GM19372 (cell line): ENCODE results near the gene OGG1.

Source experiments
- ATAC-seq: cut with Tn5 transposase; IDR thresholded peaks from one replicate; pipeline ENCODE4 v1.9.1; 2021; ENCODE audit warnings: mild to moderate bottlenecking, low read depth, moderate library complexity; ENCODE audit not compliant: unreplicated experiment

OGG1 gene

DNA sequence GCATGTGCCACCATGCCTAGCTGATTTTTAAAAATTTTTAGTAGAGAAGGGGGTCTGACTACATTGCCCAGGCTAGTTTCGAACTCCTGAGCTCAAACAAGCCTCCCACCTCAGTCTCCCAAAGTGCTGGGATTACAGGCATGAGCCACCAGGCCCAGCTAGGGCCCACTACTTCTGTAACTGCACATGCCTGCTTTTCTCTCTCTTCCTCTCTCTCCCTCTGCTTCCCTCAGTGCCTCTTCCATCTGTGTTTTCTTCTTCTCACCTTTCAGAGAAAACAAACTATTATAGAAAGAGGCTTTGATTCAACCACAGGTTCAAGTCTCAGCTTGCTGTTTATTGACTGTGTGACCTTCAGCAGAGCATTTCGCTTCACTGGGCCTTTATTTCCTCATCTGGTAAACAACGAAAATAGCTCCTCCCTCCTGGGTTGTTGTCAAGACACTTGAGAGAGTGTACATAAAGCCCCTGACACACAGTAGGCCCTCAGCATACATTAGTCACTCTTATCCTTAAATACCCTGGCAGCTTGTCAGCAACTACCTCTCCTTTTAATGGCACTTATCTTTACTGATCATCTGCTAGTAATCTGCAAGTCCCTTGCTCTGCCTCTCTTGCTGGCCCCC is 32.3 kb downstream of the OGG1 start:
- no peak for ATAC-seq

GRCh38 chr3:9782770-9783169 is 33.0 kb downstream of the OGG1 start:
- ATAC-seq = no peak

GRCh38 chr3:9783954-9784353 is 34.2 kb downstream of the OGG1 start:
- no peak for ATAC-seq

DNA sequence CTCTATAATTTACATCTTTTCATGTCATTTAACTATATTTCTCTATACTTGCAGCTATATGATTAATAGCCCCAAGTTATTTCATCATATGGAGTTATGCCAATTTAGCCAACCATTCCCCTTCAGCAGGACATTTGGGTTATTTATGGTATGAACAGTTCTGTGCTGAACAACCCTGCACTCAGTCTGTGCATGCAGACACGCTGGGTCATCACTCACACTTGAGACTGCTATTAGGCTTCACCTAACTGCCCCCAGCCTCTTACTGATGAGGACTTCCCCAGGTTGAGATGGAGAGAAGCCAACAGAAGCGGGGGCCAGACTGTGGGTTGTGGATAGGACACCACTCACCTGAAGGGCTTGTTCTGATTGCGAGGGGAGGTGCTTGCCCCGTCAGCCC is 35.2 kb downstream of the OGG1 start:
- ATAC-seq = no peak

GRCh38 chr3:9785602-9786001 is 35.9 kb downstream of the OGG1 start:
- ATAC-seq = no peak

GRCh38 chr3:9786209-9786739 is 36.5 kb downstream of the OGG1 start:
- no peak for ATAC-seq

GRCh38 chr3:9786825-9787669 is 37.3 kb downstream of the OGG1 start:
- ATAC-seq = no peak

GRCh38 chr3:9787714-9788113 is 38.0 kb downstream of the OGG1 start:
- no peak for ATAC-seq

- ATAC-seq = no peak
Measured at GRCh38 chr3:9791127-9791526, 41.4 kb downstream of the OGG1 start.

DNA sequence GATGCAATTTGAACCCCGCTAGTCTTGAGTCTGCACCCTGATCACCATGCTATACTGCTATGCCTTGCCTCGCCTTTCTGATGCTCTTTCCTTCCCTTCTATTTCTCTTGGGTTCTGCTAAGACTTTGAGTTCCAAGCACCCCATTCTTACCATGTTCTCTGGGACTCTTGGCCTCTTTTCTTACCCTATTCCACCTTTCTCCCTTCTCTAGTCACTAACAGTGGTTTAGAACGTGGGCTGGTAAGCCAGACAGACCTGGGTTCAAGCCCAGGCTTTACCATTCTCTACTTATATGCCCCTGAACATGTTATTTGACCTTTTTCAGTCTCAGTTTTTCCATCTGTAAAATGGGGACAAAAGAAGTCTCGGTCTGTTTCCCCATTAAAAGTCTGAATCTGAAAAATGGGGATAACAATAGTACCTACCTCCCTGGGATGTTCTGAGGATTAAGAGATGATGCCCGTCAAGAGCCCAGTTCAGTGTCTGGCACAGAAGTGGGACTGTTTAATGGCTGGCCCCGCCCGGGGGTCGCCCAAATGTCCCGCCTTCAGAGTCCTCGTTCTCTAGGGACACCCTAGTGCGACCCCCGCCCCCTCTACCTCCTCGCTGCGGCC is 42.1 kb downstream of the OGG1 start:
- ATAC-seq = no peak

DNA sequence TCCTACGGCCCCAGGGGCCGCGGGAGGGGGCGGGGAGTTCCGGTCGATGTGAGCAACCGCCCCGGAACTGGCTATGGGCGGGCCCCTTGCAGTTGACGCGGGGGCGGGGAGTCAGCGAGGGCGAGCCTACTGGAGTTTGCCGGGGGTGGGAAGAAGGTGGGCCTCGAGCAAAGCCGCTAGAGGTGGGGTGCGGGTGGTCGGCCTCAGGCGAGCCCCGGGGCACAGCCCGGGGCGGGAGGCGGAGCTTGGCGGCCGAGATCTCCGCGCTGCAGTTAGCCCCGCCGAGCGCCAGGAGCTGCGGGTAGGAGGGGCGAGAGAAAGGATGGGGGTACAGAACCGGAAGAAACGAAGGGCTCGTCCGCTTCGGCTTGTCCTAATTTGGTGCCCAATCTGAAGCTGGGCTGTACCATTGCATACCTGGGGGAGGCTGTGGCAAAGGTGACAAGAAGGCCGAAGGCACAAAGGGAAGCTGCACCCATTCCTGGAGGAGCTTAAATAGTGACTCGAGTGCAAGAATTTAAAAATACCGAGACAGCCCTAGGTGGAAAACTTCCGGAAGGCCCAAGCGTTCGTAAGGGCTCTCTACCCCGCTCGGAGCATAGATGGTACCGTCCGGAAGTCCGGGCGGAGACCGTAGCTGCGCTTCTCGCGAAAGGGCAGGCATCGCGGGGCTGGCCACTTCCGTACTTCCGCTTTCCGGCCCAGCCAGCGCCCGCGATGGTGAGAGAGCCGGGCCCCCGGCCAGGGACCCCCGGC is 42.8 kb downstream of the OGG1 start, which contains the start of the genes ARPC4 and TADA3:
ARPC4 (plus strand) TSS at position 678 of the 756 bp plus-strand sequence; CDS start at position 718, 40 bp downstream.
TADA3 (minus strand) TSS at position 69 of the 756 bp plus-strand sequence. CDS start 1,007 bp downstream, outside the sequence.
- ATAC-seq = peak; percentile 80

GRCh38 chr3:9793161-9793781 is 43.5 kb downstream of the OGG1 start:
- no peak for ATAC-seq

DNA sequence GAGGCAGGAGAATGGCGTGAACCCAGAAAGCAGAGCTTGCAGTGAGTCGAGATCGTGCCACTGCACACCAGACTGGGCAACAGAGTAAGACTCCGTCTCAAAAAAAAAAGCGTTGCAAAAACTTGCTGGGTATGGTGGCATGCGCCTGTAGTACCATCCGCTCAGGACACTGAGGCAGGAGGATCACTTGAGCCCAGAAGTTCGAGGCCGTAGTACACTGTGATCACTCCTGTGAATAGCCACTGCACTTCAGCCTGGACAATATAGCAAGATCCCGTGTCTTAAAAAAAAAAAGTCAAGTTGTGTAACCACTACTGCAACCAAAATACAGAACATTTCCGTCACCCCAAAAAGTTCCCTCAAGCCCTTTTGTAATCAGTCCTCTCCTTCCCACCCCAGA is 44.6 kb downstream of the OGG1 start:
- no peak for ATAC-seq

DNA sequence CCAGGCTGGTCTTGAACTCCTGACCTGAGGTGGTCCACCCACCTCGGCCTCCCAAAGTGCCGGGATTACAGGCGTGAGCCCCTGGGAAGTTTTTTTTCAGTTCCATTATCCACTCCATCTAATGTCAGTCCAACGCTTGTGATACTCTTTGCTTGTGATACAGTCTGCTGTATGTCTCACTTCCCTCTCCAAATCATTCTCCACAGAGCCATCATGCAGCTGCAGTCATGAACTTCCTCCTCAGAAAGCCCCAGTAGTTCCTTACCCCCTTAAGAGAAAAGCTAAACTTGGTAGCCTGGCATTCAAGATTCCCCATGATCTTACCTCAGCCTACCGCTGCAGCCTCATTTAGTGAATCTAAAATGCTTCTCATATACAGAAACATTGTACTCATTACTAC is 45.5 kb downstream of the OGG1 start:
- ATAC-seq = no peak

DNA sequence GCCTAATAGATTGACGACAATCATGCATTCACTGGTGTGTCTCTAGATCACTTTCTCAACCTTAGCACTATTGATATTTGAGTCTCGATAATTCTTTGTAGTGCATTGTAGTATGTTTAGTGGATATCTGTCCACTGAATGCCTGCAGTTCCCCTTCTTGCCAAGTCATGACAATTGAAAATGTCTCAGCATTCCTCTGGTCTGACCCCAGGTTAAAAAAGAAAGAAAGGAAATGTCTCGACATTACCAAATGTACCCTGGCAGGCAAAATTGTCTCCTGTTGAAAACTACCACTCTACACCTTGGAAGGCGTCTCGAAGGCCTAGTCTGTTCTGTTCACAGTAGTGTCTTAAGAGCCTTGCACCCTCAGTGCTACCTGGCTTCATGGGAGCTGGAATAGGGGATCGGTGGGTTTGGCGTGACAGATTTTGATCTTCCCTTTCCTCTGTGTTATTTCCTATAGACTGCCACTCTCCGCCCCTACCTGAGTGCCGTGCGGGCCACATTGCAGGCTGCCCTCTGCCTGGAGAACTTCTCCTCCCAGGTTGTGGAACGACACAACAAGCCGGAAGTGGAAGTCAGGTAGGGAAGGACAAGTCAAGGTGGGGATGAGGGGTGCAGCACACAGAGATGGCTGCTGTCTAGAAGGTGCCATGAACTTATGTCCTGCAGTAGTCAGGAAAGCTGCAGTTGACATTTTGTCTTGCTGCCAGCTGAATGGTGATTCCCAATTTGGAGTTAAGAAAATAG is 47.6 kb downstream of the OGG1 start:
- ATAC-seq = no peak

- ATAC-seq = no peak
Measured at GRCh38 chr3:9800529-9800928, 50.8 kb downstream of the OGG1 start.

DNA sequence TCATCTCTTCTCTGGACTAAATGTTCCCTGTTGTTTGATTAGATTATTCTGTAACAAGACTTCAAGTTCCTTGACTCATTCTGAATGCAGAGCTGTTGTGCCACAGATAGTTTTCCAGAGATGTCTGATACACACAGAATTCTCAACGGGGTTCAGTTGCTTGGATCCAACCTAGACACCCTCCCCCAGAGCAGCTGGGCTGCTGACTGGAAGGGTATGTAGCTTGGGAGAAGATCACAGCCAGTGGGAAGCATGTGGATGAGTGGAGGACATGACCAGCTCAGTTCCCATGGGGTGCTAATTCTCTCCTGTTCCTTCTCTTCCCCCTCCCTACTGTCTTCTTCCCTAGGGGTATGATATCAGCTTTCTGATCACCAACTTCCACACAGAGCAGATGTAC is 53.7 kb downstream of the OGG1 start:
- ATAC-seq = no peak

DNA sequence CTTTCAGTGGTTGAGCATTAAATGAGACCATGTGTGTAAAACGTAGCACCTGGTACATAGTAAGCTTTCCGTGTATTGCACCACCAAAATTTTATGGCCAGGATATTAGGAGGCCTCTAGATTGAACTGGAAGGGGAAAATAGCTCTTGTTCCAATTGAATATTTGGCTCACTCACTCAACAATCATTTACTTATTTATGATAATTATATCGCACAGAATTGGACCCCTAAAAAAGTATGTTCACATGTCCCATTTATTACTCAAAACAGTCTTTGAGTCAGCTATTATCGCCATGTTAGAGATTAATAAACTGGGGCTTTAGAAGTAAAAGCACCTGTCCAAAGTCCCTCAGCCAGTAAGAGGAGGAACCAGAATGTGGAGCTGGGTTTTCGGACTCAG is 55.2 kb downstream of the OGG1 start:
- no peak for ATAC-seq

DNA sequence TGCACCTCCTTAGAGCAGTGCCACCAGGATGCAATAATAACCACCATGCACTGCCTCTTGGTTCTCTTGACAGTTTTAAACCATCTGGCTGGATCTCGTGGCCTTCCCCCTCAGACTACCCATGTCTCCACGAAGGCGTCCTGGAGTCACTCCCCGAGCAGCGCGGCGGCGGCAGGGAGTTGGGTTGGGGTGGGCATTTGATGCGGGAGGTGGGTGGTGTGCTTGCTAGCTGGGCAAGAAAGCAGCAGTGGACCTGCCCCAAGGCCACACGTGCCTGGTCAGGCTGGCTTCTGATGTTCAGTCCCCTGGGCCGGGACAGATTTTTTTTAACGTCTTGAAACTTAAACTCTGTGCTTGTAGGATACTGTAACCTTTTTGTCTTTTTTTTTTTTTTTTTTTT is 56.4 kb downstream of the OGG1 start:
- no peak for ATAC-seq
